Inflammatory macrophage treated with lipopolysaccharide for 4 hours (primary cell): Measurements from ENCODE around the gene MEN1.

ENCODE experiments used
- DNase-seq: peaks from one replicate; pipeline ENCODE4 v3.0.0-alpha.2; 2020

MEN1 gene

GRCh38 chr11:64800303-64801157, 9.8 kb downstream of the MEN1 start:
- no peak for DNase-seq

DNA sequence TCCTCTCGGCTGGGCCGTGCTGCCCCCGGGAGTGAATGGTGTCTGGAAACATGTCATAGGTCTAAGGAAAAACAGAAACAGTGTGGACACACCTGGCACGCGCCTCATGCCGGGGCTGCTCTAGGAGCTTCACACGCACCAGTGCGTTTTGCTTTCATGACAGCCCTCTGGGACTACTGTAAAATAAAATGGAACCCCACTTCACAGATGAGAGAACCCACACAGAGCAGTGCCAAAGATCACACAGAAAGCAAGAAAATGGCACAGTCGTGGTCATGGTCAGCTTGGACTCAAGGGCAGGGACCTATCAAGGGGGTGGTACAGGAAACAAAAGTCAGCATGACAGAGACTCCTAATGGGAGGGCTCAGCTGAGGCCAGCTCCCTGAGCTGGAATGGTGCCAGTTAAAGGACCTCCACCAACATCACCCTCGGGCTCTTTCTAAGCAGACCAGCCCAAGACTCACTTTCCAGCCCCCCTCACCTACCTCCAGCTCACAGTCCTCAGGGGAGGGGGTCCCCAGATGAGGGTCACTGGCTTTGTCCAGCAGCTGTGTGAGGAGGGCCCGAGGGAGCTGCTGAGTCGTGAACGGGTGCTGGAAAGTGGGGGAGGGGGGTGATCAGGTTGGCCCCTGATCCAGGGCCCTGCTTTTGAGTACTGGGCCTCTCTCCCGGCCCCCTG, 10.6 kb downstream of the MEN1 start:
- DNase-seq: no peak

DNA sequence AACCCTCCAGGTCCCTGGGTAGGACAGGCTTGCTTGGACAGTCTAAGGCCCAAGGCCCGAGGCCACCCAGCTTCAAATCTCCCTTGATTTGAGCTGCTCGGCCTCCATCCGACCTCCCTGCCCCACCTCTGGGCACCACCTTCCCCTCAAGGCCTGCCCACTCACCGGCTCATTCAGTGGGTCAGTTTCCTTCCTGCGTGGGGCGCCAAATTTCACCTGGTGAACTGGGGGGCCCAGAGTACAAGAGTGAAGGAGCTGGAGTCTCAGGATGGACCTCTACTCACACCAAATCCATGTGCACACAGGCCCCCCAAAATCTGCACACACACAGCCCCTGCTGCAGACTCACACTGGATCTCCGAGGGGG, 11.1 kb downstream of the MEN1 start:
- no peak for DNase-seq

GRCh38 chr11:64796757-64797541, 13.4 kb downstream of the MEN1 start:
- no peak for DNase-seq

DNA sequence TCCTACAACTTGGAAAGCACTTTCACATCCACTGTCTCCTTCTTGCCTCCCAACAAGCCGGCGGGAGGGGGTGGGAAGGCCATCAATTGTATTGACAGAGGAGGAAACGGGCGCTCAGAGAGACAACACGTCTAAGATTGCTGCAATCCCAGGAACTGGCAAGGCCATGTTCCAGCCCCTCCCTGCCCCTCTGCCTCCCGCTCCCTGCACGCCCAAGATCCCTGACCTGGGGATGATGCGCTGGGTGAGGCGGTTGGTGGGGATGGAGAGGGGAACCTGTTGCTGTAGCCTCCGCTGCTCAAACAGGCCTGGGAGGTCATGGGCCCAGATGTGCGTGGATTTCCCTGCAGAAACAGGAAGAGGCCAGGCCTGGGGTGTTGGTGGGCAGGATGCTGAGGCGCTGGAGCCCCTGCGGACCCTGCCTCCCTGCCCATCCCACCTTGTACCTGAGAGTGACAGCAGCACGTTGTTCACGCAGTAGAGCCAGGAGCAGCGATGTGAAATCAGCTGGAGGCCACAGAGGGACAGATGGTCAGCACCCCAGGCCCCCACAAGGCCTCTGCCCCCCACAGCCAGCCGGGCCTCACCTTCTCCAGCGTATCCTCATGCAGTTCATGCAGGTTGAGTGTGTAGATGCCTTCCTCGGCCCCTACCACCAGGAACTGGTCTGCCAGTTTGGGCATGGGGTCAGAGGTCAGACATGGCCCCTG, 14.1 kb downstream of the MEN1 start:
- no peak for DNase-seq

DNA sequence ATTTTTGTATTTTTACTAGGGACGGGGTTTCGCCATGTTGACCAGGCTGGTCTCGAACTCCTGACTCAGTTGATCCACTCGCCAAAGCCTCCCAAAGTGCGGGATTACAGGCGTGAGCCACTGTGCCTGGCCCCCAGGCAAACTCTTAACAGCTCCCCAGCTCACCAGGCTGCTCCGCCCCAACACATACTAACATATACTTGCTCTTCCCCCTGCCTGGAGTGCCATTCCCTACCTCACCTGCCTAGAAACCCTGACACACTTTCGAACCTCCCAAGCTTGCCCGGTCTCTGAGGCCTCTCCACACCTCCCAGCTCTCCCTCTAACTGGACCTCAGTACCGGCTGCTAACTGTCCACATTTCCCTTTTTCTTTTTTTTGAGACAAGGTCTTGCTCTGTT, 15.8 kb downstream of the MEN1 start:
- no peak for DNase-seq

GRCh38 chr11:64793271-64794160, 16.8 kb downstream of the MEN1 start:
- DNase-seq: no peak

DNA sequence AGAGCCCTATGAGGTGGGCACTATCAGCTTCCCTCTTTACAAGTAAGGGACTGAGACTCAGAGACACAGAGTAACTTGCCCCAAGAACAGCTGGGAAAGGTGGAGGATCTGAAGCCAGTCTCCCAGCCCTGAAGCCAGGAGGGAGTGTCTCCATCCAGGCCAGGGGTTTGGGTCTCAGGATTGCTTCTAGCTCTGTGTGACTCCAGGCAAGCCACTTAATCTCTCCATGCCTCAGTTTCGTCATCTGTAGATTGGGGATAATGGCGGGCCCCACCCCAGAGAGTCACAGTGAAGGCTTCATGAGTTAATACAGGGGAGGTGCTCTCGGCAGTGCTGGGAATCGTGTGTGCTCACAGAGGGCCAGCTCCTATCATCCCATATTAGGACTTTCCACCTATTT, 17.9 kb downstream of the MEN1 start:
- DNase-seq: no peak

- DNase-seq: no peak
These were observed 18.5 kb downstream of the MEN1 start for GRCh38 chr11:64791781-64792291.

GRCh38 chr11:64790205-64791095, 19.9 kb downstream of the MEN1 start:
- DNase-seq: no peak

GRCh38 chr11:64789331-64790204, 20.8 kb downstream of the MEN1 start:
- DNase-seq: no peak

DNA sequence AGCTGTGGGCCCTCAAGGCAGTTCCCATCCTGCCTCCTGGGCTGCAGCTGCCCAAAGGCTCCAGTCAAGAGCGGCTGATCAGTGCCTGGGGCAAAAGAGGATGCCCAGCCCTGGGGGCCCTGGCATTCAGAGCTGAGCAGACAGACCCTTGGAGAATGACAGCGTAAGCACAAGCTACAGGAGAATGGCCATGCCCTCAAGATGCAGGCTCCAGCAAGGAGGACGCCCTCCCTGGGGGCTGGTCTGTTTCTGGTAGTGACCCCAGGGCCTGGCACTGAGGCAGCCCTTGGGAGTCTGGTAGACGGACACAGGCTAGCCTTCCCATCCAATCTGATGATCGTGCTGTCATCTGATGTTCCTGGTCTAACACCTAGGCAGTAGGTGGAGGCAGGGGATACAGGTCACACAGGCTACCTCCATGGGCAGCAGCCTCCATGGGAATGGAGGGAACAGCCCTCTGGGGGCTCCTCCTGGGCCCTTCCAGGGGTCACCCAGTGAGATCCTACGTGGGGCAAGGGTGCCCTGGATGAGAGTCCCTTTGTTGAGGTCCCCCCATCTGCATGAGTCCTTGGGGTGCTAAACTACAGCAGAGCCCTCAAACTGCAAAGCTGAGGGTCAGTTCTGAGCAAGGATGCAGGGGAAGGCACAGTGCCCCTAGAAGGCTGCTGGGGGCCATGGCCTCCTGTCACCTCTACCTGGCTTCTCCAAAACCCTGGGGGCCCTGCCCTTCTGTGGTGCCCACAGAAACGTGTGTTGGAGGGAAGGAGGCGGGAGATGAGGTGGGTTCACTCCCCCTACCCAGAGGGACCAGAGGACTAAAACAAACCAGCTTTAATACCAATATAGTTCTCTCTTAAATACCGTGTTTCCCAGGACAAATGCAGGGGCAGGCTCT, 21.8 kb downstream of the MEN1 start:
- DNase-seq: no peak

DNA sequence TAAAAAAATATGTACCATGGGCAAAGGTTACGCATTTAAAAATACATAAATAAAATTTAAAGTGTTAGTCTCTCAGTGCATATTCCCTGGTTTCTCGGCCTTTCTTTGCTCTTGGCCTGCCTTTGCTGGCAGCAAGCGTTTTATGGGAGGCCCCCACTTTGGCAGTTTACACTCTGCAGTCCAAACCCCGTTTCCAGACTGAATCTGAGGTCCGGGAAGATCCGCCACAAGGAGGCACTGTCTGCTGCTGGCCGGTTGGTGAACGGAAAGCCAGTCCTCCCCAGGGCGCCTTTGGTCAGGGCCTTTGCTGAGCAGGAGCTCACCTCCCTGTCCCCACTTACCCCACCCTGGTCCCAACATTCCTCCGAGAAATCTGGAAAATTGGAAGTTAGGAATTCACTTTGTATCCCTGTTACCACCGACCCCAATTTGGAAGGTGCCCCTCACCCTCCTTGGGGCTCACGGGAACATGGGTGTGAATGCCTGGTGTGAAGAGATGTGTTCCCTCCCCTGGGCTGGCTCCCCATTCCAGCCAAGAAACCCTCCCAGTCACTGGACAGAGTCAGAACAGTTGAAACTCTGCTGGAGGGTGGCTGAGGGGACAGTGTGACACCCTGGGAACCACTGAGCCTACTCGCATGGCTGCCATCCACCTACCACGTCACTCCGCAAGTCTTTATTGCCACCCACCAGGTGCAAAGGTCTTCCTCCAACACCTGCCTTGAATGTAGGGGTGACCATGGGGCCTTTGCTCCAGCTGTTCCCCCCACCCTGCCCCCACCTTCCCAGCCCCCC, 22.6 kb downstream of the MEN1 start:
- peak; percentile 61 for DNase-seq

GRCh38 chr11:64786308-64786707, 24.0 kb downstream of the MEN1 start:
- DNase-seq: no peak

DNA sequence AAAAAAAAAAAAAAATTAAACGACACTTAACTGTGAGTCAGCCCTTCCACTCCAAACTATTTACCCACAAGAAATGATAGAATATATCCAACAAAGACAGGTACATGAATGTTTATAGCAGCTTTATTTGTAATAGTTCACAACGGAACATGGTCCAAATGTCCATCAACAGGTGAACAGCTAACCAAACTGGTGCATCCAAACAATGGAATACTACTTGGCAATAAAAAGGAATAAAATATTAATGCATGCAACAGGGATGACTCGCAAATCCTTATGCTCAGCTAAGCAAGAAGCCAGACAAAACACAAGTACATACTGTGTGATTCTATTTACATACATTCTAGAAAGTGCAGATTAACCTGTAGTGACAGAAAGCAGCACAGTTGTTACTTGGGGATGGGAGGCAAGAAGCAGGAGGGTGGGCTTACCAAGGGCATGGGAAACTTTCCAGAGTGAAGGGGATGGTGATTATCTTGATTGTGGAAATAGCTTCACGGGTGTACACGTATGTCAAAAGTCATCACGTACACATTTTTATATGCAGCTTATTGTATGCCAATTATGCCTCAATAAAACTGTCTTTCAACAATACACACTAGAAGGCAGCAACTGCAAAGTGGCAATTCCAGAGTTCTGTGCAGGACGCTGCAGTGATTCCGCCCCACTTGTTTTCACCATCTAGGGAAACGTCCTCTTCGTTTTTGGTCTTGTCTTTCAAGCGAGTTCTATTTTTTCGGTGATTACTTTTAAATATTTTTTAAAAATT, 25.4 kb downstream of the MEN1 start:
- no peak for DNase-seq

DNA sequence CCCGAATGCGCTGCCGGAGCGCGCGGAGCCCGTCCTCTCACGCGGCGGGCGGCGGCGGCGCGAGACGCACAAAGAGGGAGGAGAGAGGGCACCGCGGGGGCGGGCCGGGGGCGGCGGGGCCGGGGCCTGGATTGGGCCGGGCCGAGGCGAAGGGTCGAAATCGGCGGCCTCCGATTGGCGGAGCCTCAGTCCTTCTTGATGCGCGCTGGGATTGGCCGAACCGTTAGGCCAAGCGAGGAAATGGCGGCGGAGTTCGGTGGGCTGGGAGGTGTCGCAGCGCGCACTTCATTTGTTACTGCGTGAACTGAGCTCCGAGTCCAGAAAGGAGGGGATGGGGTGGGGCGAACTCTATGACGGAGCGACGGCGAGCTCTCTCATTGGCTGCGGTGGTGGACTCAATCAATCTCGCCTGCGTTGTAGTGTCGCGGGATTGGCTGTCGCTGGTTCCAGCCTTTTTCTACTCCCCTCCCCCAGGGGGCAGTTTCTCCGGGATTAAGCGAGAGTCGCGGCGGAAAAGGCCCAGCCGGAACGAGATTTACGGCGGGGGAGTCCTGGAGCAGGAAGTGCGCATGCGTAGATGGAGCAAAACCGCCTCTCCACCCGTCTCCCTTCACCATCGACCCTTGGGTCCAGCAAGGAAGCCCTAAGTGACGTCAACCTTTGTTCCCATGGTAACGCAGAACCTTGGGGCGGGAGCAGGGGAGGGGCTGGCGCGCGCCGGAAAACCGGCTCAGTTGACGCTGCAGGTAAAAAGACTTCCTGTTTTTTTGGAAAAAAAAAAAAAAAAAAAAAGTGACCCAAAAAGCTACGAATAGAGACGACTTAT, 31.7 kb downstream of the MEN1 start, which contains the start of gene SF1:
Gene SF1, minus strand, starts transcription at position 70 of the 826 bp plus-strand sequence. CDS start 150 bp downstream, outside the sequence.
- DNase-seq: peak; percentile 100
